Measurements from ENCODE around the gene SNAP25. TPM values are rescaled to one million over a fixed set of nuclear protein-coding genes. Genes with fewer than 3 reads are reported as not detected.

Gene SNAP25
- total RNA-seq, 1 donor from 2014 or later = 1.6 TPM

DNA sequence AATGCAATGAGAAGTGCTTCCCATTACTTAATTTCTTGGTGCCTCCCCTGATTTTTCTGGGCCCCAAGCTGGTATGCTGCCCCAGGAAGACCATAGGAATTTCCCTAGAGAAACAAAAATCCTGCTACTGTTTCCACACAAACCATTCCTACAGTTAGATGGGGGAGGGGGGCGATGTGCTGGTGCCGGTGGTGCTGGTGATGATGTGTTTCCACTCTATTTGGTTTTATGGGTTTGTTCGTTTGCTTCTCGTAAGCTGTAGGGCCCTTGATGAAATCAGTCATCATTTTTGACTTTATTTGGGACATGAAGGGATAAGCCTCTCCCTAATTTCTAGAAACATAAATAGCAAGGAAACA is 110.2 kb downstream of the SNAP25 start:
- Mint-ChIP-seq H3K27ac (ENCODE audit: unreplicated experiment) (peak overlapping the region; percentile 81), H3K9me3 (ENCODE audit: unreplicated experiment) (no peaks in the 10 kb centered on the region), H3K4me3 (ENCODE audit: unreplicated experiment) (peak overlapping the region; percentile 51), H3K36me3 (ENCODE audit: unreplicated experiment) (no peaks in the 10 kb centered on the region), H3K4me1 (ENCODE audit: unreplicated experiment) (peaks cover 64% of the 10 kb centered on the region), H3K27me3 (ENCODE audit: unreplicated experiment) (peaks cover 3% of the 10 kb centered on the region)
- TF ChIP-seq, protein P1, sequence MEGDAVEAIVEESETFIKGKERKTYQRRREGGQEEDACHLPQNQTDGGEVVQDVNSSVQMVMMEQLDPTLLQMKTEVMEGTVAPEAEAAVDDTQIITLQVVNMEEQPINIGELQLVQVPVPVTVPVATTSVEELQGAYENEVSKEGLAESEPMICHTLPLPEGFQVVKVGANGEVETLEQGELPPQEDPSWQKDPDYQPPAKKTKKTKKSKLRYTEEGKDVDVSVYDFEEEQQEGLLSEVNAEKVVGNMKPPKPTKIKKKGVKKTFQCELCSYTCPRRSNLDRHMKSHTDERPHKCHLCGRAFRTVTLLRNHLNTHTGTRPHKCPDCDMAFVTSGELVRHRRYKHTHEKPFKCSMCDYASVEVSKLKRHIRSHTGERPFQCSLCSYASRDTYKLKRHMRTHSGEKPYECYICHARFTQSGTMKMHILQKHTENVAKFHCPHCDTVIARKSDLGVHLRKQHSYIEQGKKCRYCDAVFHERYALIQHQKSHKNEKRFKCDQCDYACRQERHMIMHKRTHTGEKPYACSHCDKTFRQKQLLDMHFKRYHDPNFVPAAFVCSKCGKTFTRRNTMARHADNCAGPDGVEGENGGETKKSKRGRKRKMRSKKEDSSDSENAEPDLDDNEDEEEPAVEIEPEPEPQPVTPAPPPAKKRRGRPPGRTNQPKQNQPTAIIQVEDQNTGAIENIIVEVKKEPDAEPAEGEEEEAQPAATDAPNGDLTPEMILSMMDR (IDR thresholded peaks at IDR 0.05) = no peak
- no peak for DNase-seq (ENCODE audit: extremely low spot score, unreplicated experiment)

DNA sequence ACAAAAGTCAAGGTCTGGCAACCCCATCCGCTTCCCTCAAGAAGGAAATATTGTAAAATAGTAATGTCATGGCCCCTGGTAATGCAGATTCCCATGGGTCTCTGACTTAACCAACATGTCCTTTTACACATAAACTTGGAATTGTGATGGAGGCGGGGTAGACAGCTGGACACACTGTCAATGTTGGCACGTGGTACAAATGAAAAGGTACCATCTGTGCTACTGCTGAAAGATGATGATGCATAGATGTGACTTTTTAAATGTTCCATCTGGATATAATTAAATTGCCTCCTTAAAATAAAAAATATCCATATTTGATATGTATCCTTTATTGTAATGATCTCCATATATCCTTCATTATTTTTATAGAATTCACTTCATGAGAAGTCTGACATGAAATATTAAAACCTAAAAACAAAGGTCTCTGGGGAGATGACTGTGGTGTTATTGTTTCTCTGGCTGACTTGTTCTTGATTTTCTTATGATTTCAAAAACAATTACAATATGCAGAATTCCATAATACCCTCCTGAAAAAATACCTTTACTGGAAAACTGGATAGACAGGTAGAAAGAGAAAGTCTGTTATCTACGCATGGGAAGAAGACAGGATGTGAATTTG is 110.9 kb downstream of the SNAP25 start:
- Mint-ChIP-seq H3K27ac (ENCODE audit: unreplicated experiment) (peak overlapping the region; percentile 81), H3K27me3 (ENCODE audit: unreplicated experiment) (peaks cover under 1% of the 10 kb centered on the region), H3K4me1 (ENCODE audit: unreplicated experiment) (peaks cover 67% of the 10 kb centered on the region), H3K9me3 (ENCODE audit: unreplicated experiment) (no peaks in the 10 kb centered on the region), H3K36me3 (ENCODE audit: unreplicated experiment) (no peaks in the 10 kb centered on the region), H3K4me3 (ENCODE audit: unreplicated experiment) (peak overlapping the region; percentile 51)
- TF ChIP-seq, protein P1 (IDR thresholded peaks at IDR 0.05) = no peak
- DNase-seq (ENCODE audit: extremely low spot score, unreplicated experiment) = no peak

DNA sequence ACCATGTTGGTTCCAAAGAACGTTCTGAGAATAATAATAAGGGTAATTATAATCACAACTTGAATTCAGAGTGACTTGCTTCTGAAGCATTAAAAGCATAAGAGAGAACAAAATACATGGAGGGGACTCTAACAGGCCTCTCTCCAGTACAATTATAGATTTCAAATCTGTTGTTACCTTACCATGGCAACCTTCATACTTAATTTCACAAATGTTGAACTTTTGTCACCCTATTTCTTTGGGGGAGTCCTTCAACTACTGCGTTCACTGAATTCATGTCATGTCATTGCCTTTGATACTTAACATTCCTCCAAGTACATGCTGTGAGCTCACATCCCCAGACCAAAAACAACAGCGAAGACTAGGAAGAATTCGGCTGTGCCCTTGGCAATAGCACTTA is 111.4 kb downstream of the SNAP25 start:
- Mint-ChIP-seq H3K4me3 (ENCODE audit: unreplicated experiment) (no peak overlapping the region), H3K36me3 (ENCODE audit: unreplicated experiment) (no peaks in the 10 kb centered on the region), H3K9me3 (ENCODE audit: unreplicated experiment) (no peaks in the 10 kb centered on the region), H3K4me1 (ENCODE audit: unreplicated experiment) (peaks cover 66% of the 10 kb centered on the region), H3K27me3 (ENCODE audit: unreplicated experiment) (no peaks in the 10 kb centered on the region), H3K27ac (ENCODE audit: unreplicated experiment) (peak overlapping the region; percentile 81)
- TF ChIP-seq, protein P1 (IDR thresholded peaks at IDR 0.05) = no peak
- DNase-seq (ENCODE audit: extremely low spot score, unreplicated experiment) = no peak

DNA sequence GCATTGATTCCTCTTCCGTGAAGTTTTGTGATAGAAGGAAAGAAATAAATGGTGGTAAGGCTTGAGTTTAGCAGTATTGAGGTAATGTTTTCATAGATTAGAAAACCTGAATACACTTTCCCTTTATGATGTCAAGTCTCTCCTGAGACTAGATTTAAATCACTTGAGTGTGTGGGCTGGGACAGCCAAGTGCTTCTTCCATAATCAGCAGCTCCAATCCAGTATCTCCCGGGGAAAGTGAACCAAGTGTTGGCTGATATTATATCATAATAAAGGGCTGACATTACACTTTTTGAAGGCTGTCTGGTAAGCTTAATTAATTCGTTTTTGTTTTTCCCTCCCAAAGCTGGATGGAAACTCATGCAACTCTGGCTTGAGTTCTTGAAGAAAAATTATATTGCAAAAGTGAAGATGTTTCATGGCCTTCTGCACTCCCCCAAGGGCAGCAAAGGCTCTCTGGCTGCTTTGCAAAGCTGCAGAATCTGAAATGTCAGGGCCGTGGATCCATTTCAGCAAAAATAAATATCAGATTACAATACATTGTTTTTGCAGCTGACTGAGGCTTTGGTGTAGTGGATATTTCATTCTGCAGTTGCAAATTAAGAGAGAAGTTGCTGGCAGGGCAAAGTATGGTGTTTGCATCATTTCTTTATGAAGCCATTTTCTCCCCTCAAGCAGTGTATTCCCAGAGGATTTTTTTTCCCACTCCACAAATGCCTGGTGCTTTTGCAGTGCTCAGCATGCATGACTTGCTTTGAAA is 114.2 kb downstream of the SNAP25 start:
- Mint-ChIP-seq H3K27ac (ENCODE audit: unreplicated experiment) (peak overlapping the region; percentile 70), H3K36me3 (ENCODE audit: unreplicated experiment) (no peaks in the 10 kb centered on the region), H3K27me3 (ENCODE audit: unreplicated experiment) (peaks cover 2% of the 10 kb centered on the region), H3K4me3 (ENCODE audit: unreplicated experiment) (no peak overlapping the region), H3K4me1 (ENCODE audit: unreplicated experiment) (peaks cover 73% of the 10 kb centered on the region), H3K9me3 (ENCODE audit: unreplicated experiment) (no peaks in the 10 kb centered on the region)
- DNase-seq (ENCODE audit: extremely low spot score, unreplicated experiment) = no peak
- TF ChIP-seq, protein P1 (IDR thresholded peaks at IDR 0.05) = no peak

DNA sequence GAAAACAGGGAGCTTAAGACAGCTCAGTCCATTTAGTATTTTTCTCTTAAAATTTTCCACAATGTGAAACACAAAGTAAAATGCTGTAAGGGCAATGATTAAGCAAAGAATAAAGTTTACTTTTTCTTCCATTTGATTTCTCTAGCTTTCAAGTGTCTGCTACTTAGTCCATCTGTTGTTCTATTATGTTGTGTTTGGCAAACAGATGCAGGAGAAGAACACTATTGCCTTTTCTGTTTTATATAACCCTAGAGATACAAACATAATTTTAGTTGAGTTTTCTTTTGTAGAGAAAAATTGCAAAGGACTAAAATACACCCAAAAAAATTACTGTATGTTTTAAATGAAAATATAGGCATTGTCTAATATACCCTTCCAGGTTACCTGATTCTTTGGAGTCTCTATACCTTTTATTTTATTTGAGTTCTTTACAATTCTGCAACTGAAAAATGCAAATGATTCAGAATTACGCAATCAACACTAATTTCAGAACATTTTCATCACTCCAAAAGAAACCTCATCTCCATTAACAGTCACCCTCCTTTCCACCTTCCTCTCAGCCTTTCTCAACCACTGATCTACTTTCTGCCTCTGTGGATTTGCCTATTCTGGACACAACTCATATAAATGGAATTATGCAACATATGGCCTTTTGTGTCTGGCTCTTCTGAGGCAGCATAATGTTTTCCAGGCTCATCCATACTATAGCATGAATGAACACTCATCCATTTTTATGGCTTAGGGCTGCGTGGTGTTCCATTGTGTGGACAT is 118.5 kb downstream of the SNAP25 start:
- no peak for DNase-seq (ENCODE audit: extremely low spot score, unreplicated experiment)
- H3K27ac Mint-ChIP-seq (ENCODE audit: unreplicated experiment) = no peak overlapping the region
- H3K4me3 Mint-ChIP-seq (ENCODE audit: unreplicated experiment) = no peak overlapping the region
- H3K4me1 Mint-ChIP-seq (ENCODE audit: unreplicated experiment) = peaks cover 40% of the 10 kb centered on the region
- no peaks in the 10 kb centered on the region for H3K36me3 Mint-ChIP-seq (ENCODE audit: unreplicated experiment)
- TF ChIP-seq, protein P1 (IDR thresholded peaks at IDR 0.05) = no peak
- H3K27me3 Mint-ChIP-seq (ENCODE audit: unreplicated experiment) = peaks cover 2% of the 10 kb centered on the region
- H3K9me3 Mint-ChIP-seq (ENCODE audit: unreplicated experiment) = no peaks in the 10 kb centered on the region

All from osteocyte (in vitro differentiated cells).